Activated B cell treated with CpG ODN at 0.5 μM for 24 hours (primary cell): ENCODE results near the gene ESPNL. TPM values are rescaled to one million over a fixed set of nuclear protein-coding genes. Genes with fewer than 3 reads are reported as not detected.

Experiments
- ATAC-seq: fragments of 200-7000 bp; cut with Tn5 transposase; one replicate; pipeline ENCODE4 v1.10.0; 2021; ENCODE audit warnings: low read depth, mild to moderate bottlenecking, moderate library complexity
- CTCF ChIA-PET: fragments of 350-600 bp; sonication (Branson Sonifier 250); formaldehyde crosslinking; loops from one replicate; lab custom pipeline; 2021; ENCODE audit warnings: antibody characterized with exemption; lab: Charles Lee
- POLR2A ChIA-PET: fragments of 350-600 bp; sonication (Branson Sonifier 250); formaldehyde crosslinking; loops from one replicate; lab custom pipeline; 2021; ENCODE audit warnings: antibody characterized with exemption; lab: Charles Lee
- DNase-seq: peaks from one replicate; pipeline ENCODE4 v3.0.0; 2022
- H3K27ac Mint-ChIP-seq: one replicate; pipeline ENCODE4 v1.8.0; 2020; ENCODE audit warnings: mixed read lengths
- H3K27me3 Mint-ChIP-seq: one replicate; pipeline ENCODE4 v1.8.0; 2021; ENCODE audit warnings: mixed read lengths
- H3K36me3 Mint-ChIP-seq: one replicate; pipeline ENCODE4 v1.8.0; 2021; ENCODE audit warnings: low read depth, mixed read lengths
- H3K4me1 Mint-ChIP-seq: one replicate; pipeline ENCODE4 v1.8.0; 2021; ENCODE audit warnings: mixed read lengths
- H3K4me3 Mint-ChIP-seq: one replicate; pipeline ENCODE4 v1.8.0; 2020; ENCODE audit warnings: mild to moderate bottlenecking, mixed read lengths
- H3K9me3 Mint-ChIP-seq: one replicate; pipeline ENCODE4 v1.8.0; 2020; ENCODE audit warnings: mixed read lengths
- CTCF ChIP-seq: fragments of 200-600 bp; IDR thresholded peaks from one replicate; pipeline ENCODE4 v1.8.0; 2022; ENCODE audit warnings: antibody characterized with exemption, mild to moderate bottlenecking
- intact Hi-C: fragments of 100-400 bp; cut with micrococcal nuclease; formaldehyde crosslinking; loops from one replicate; pipeline ENCODE4 v1.15.1; 2024
- total RNA-seq: library from RNA; stranded (reverse); gene quantifications from 2 replicates; pipeline ENCODE4 v1.2.3, GENCODE V29; 2022

Gene ESPNL
- total RNA-seq, 1 donor from 2014 or later: 0.42 TPM

- no peak overlapping the region for H3K4me3 Mint-ChIP-seq
- no peak for TF ChIP-seq CTCF
- CTCF ChIA-PET: no interaction called here
- H3K27ac Mint-ChIP-seq: no peak overlapping the region
- intact Hi-C loops: no loop called here
- H3K9me3 Mint-ChIP-seq: no peaks in the 10 kb centered on the region
- H3K36me3 Mint-ChIP-seq: no peaks in the 10 kb centered on the region
- no peaks in the 10 kb centered on the region for H3K27me3 Mint-ChIP-seq
- POLR2A ChIA-PET: no interaction called here
- no peak for ATAC-seq
- DNase-seq: no peak
- no peaks in the 10 kb centered on the region for H3K4me1 Mint-ChIP-seq
Observed at GRCh38 chr2:238151628-238152235, 51.6 kb downstream of the ESPNL start.

GRCh38 chr2:238152771-238153688 lies 52.9 kb downstream of the ESPNL start:
- no peaks in the 10 kb centered on the region for H3K36me3 Mint-ChIP-seq
- DNase-seq (no peak), ATAC-seq (no peak)
- no peaks in the 10 kb centered on the region for H3K4me1 Mint-ChIP-seq
- H3K9me3 Mint-ChIP-seq: no peaks in the 10 kb centered on the region
- no peak overlapping the region for H3K4me3 Mint-ChIP-seq
- H3K27ac Mint-ChIP-seq: no peak overlapping the region
- no peaks in the 10 kb centered on the region for H3K27me3 Mint-ChIP-seq
- TF ChIP-seq CTCF: no peak
- ChIA-PET CTCF (no interaction called here), POLR2A (no interaction called here)
- intact Hi-C loops: no loop called here

GRCh38 chr2:238154570-238154969 lies 54.4 kb downstream of the ESPNL start:
- H3K4me1 Mint-ChIP-seq: peaks cover 5% of the 10 kb centered on the region
- TF ChIP-seq CTCF: no peak
- H3K4me3 Mint-ChIP-seq: no peak overlapping the region
- no peaks in the 10 kb centered on the region for H3K9me3 Mint-ChIP-seq
- intact Hi-C loops: no loop called here
- ChIA-PET CTCF (no interaction called here), POLR2A (no interaction called here)
- H3K27me3 Mint-ChIP-seq: peaks cover 4% of the 10 kb centered on the region
- DNase-seq (no peak), ATAC-seq (no peak)
- no peaks in the 10 kb centered on the region for H3K36me3 Mint-ChIP-seq
- H3K27ac Mint-ChIP-seq: no peak overlapping the region

- intact Hi-C loops: loop anchor here (5.0 kb wide), 1 partner anchor 298 kb away; the partner anchor contains the start of gene RAMP1
- ChIA-PET POLR2A (no interaction called here), CTCF (no interaction called here)
- Mint-ChIP-seq H3K36me3 (no peaks in the 10 kb centered on the region), H3K4me3 (no peak overlapping the region), H3K9me3 (no peaks in the 10 kb centered on the region), H3K27ac (no peak overlapping the region), H3K27me3 (peaks cover 7% of the 10 kb centered on the region), H3K4me1 (peaks cover 7% of the 10 kb centered on the region)
- TF ChIP-seq CTCF: no peak
- no peak for DNase-seq
- no peak for ATAC-seq
Observed at GRCh38 chr2:238155051-238155760, 55.1 kb downstream of the ESPNL start.
